H1 (cell line): ENCODE data around the gene TTLL5. TPM values are rescaled to one million over a fixed set of nuclear protein-coding genes. Genes with fewer than 3 reads are reported as not detected.

ENCODE experiments used
- CTCF ChIA-PET: fragments of 300-600 bp; sonication (Branson Sonifier 250); formaldehyde crosslinking; loops from one replicate; lab custom pipeline; 2021; ENCODE audit not compliant: partially characterized antibody; lab: Charles Lee
- POLR2A ChIA-PET: fragments of 300-600 bp; sonication (Branson Sonifier 250); formaldehyde crosslinking; loops from one replicate; lab custom pipeline; 2021; ENCODE audit warnings: inconsistent platforms; ENCODE audit not compliant: partially characterized antibody; lab: Charles Lee
- DNase-seq, 2 experiments: peaks; one replicate each; pipeline versions ENCODE4 v3.0.0 to v3.0.0-alpha.2; 2010 to 2022; ENCODE audit warnings: low spot score in 2 of 2, low read depth in 1 of 2, mixed read lengths in 1 of 2
- FAIRE-seq: peaks from 2 replicates; lab custom pipeline; 2011; peaks lifted over from hg19 to GRCh38; lab: Jason Lieb, UNC
- H2AFZ ChIP-seq: 2 replicates; pipeline ENCODE4 v1.8.1; 2012; ENCODE audit warnings: low read length, inconsistent platforms
- H2AK5ac ChIP-seq: 2 replicates; pipeline ENCODE4 v1.6.1; 2013; ENCODE audit warnings: low read depth, low read length
- H2BK120ac ChIP-seq: replicated peaks from 2 replicates; pipeline ENCODE3; 2013; ENCODE audit warnings: low read depth, low read length, inconsistent platforms
- H2BK12ac ChIP-seq: 2 replicates; pipeline ENCODE4 v1.6.1; 2013; ENCODE audit warnings: low read depth, low read length
- H2BK15ac ChIP-seq: 2 replicates; pipeline ENCODE4 v1.6.1; 2013; ENCODE audit warnings: low read length
- H2BK20ac ChIP-seq: 2 replicates; pipeline ENCODE4 v1.6.1; 2013; ENCODE audit warnings: low read length
- H2BK5ac ChIP-seq: 2 replicates; pipeline ENCODE4 v1.6.1; 2013; ENCODE audit warnings: low read depth, low read length
- H3K14ac ChIP-seq: 2 replicates; pipeline ENCODE4 v1.6.1; 2013; ENCODE audit warnings: inconsistent platforms; ENCODE audit not compliant: insufficient read length
- H3K18ac ChIP-seq: 2 replicates; pipeline ENCODE4 v1.6.1; 2013; ENCODE audit warnings: low read length; ENCODE audit errors: extremely low read depth
- H3K23ac ChIP-seq: 2 replicates; pipeline ENCODE4 v1.6.1; 2013; ENCODE audit warnings: inconsistent platforms; ENCODE audit not compliant: insufficient read length
- H3K23me2 ChIP-seq: 2 replicates; pipeline ENCODE4 v1.6.1; 2013; ENCODE audit warnings: low read depth, low read length
- H3K27ac ChIP-seq: 2 replicates; pipeline ENCODE4 v1.6.1; 2011; ENCODE audit warnings: low read depth, low read length, inconsistent platforms
- H3K27me3 ChIP-seq, 4 experiments: replicated peaks in 1 of 4; 1 replicate in 1 of 4; 2 replicates in 3 of 4; pipeline versions ENCODE4 v1.6.1 to v1.8.1; 2011 to 2013; ENCODE audit warnings: low read length in 3 of 4, mild to moderate bottlenecking in 3 of 4, inconsistent platforms in 2 of 4, mixed read lengths in 2 of 4, moderate library complexity in 1 of 4; ENCODE audit not compliant: control insufficient read depth in 3 of 4, insufficient read depth in 3 of 4; ENCODE audit errors: extremely low read depth in 1 of 4
- H3K36me3 ChIP-seq, 4 experiments: 2 replicates each; pipeline versions ENCODE4 v1.6.1 to v1.8.1; 2011 to 2013; ENCODE audit warnings: mild to moderate bottlenecking in 4 of 4, low read length in 3 of 4, moderate library complexity in 2 of 4, control low read depth in 1 of 4, inconsistent platforms in 1 of 4; ENCODE audit not compliant: insufficient read depth in 4 of 4, control insufficient read depth in 2 of 4
- H3K4ac ChIP-seq: replicated peaks from 2 replicates; pipeline ENCODE3; 2013; ENCODE audit warnings: low read length, low read depth, mixed read lengths, inconsistent platforms; ENCODE audit not compliant: insufficient read length
- H3K4me1 ChIP-seq, 4 experiments: replicated peaks in 1 of 4; 1 replicate in 1 of 4; 2 replicates in 3 of 4; pipeline versions ENCODE4 v1.6.1 to v1.8.1; 2011 to 2013; ENCODE audit warnings: low read length in 3 of 4, inconsistent platforms in 2 of 4, mixed read lengths in 1 of 4; ENCODE audit not compliant: insufficient read depth in 4 of 4, control insufficient read depth in 3 of 4
- H3K4me2 ChIP-seq, 2 experiments: 2 replicates each; pipeline versions ENCODE4 v1.6.1 to v1.8.1; 2011 to 2013; ENCODE audit warnings: low read depth in 2 of 2, low read length in 2 of 2, control low read depth in 1 of 2, inconsistent platforms in 1 of 2, mild to moderate bottlenecking in 1 of 2; ENCODE audit not compliant: insufficient read depth in 1 of 2
- H3K4me3 ChIP-seq, 4 experiments: fragments of 200-600, 300-600 bp in 1 of 4; sonication (generic), shearing (Covaris generic), sonication (Bioruptor Twin) in 1 of 4; 2 replicates each; pipeline versions ENCODE4 v1.5.1 to v1.8.1; 2011 to 2016; ENCODE audit warnings: low read length in 4 of 4, low read depth in 3 of 4, control low read depth in 2 of 4, inconsistent platforms in 2 of 4, mild to moderate bottlenecking in 2 of 4, mixed read lengths in 1 of 4, moderate library complexity in 1 of 4; ENCODE audit not compliant: insufficient read depth in 2 of 4; ENCODE audit errors: extremely low read depth in 1 of 4
- H3K56ac ChIP-seq: replicated peaks from 2 replicates; pipeline ENCODE3; 2013; ENCODE audit warnings: low read depth, mild to moderate bottlenecking, mixed read lengths, low read length, inconsistent platforms; ENCODE audit not compliant: insufficient read length
- H3K79me1 ChIP-seq: 2 replicates; pipeline ENCODE4 v1.6.1; 2013; ENCODE audit warnings: low read depth, low read length, control low read depth
- H3K79me2 ChIP-seq, 2 experiments: 2 replicates each; pipeline versions ENCODE4 v1.6.1 to v1.8.1; 2012 to 2013; ENCODE audit warnings: low read length in 2 of 2, mild to moderate bottlenecking in 2 of 2, inconsistent platforms in 1 of 2; ENCODE audit not compliant: insufficient read depth in 2 of 2, control insufficient read depth in 1 of 2
- H3K9ac ChIP-seq, 4 experiments: replicated peaks in 1 of 4; 1 replicate in 1 of 4; 2 replicates in 3 of 4; pipeline versions ENCODE4 v1.6.1 to v1.8.1; 2011 to 2013; ENCODE audit warnings: low read depth in 3 of 4, low read length in 3 of 4, control low read depth in 2 of 4, mild to moderate bottlenecking in 2 of 4, moderate library complexity in 2 of 4, inconsistent platforms in 1 of 4; ENCODE audit errors: extremely low read depth in 1 of 4
- H3K9me3 ChIP-seq, 2 experiments: 2 replicates each; pipeline versions ENCODE4 v1.6.1 to v1.8.1; 2012 to 2013; ENCODE audit warnings: mild to moderate bottlenecking in 2 of 2, moderate library complexity in 2 of 2, control low read depth in 1 of 2, inconsistent platforms in 1 of 2, low read depth in 1 of 2, low read length in 1 of 2, mixed read lengths in 1 of 2; ENCODE audit not compliant: insufficient read depth in 2 of 2
- H4K20me1 ChIP-seq, 2 experiments: replicated peaks in 1 of 2; 2 replicates each; pipeline versions ENCODE3 to v1.8.1; 2011 to 2013; ENCODE audit warnings: inconsistent platforms in 2 of 2, low read length in 2 of 2, mild to moderate bottlenecking in 1 of 2; ENCODE audit not compliant: insufficient read depth in 2 of 2, control insufficient read depth in 1 of 2
- H4K5ac ChIP-seq: 2 replicates; pipeline ENCODE4 v1.6.1; 2013; ENCODE audit warnings: low read length, low read depth, mixed read lengths, inconsistent platforms; ENCODE audit not compliant: insufficient read length
- H4K8ac ChIP-seq: 2 replicates; pipeline ENCODE4 v1.8.0; 2013; ENCODE audit warnings: mild to moderate bottlenecking, moderate library complexity, low read length, inconsistent platforms; ENCODE audit not compliant: insufficient read depth; ENCODE audit errors: extremely low read depth
- H4K91ac ChIP-seq: replicated peaks from 2 replicates; pipeline ENCODE3; 2013; ENCODE audit warnings: low read length, mixed read lengths, inconsistent platforms; ENCODE audit not compliant: insufficient read length
- ASH2L ChIP-seq: fragments of 200-600, 300-600 bp; sonication (generic); IDR thresholded peaks from one replicate; pipeline ENCODE4 v1.7.1; 2017; ENCODE audit warnings: low read length
- TAF1 ChIP-seq: IDR thresholded peaks from 2 replicates; pipeline ENCODE4 v1.6.1; 2011; ENCODE audit warnings: mild to moderate bottlenecking, low read depth, low read length
- WGBS, 2 experiments: shearing (Covaris generic) in 1 of 2; methylation state at CpG; one replicate each; pipeline versions ENCODE4 v1.1.6 to v1.1.7; 2013 to 2015; ENCODE audit warnings: low lambda C conversion rate in 2 of 2, mixed read lengths in 2 of 2, inconsistent platforms in 1 of 2, low coverage in 1 of 2, missing lambda C conversion rate in 1 of 2; ENCODE audit not compliant: insufficient replicate concordance in 2 of 2, insufficient coverage in 1 of 2, insufficient read length in 1 of 2; ENCODE audit errors: extremely low coverage in 1 of 2, missing lambda C conversion rate in 1 of 2; 5-methylcytosine and 5-hydroxymethylcytosine counted together
- polyA plus RNA-seq, 7 experiments: library from polyadenylated mRNA; depleted of rRNA in 3 of 7; stranded (reverse) in 5 of 7; unstranded in 2 of 7; fragments of >200 nt in 5 of 7; fragments of 200-250 nt in 2 of 7; gene quantifications; 1 replicate in 5 of 7; 2 replicates in 1 of 7; 4 replicates in 1 of 7; pipeline versions ENCODE4 v1.2.1 to v1.2.3, GENCODE V29; 2011 to 2013; ENCODE audit warnings: missing spikeins in 2 of 7, mixed read lengths in 2 of 7
- total RNA-seq: library from RNA; stranded (reverse); fragmentation: NEBNext Ultra II Directional; extraction: Animal tissue kit (Norgen Biotek cat#: 25700); gene quantifications from 2 replicates; pipeline ENCODE4 v1.2.1, GENCODE V29; 2021

Gene TTLL5
- total and polyA plus RNA-seq, 2 of the 8 experiments (the other 6 are each of a cell fraction or from before 2014, with no cell fraction given): 16.1 to 45.9 TPM

GRCh38 chr14:75781096-75781495, 120.0 kb downstream of the TTLL5 start:
- ChIA-PET CTCF (no interaction called here), POLR2A (no interaction called here)
- Histone ChIP-seq H3K79me2 (no peaks in the 10 kb centered on the region), H2AK5ac (no peak overlapping the region), H4K8ac (no peak overlapping the region), H2BK12ac (no peak overlapping the region), H3K4ac (no peak overlapping the region), H3K14ac (no peak overlapping the region), H2AFZ (no peak overlapping the region), H3K27me3 (no peaks in the 10 kb centered on the region), H3K27ac (no peak overlapping the region), H3K18ac (no peak overlapping the region), H3K23ac (no peak overlapping the region), H4K5ac (no peak overlapping the region), H2BK120ac (no peak overlapping the region), H2BK15ac (no peak overlapping the region), H4K91ac (no peak overlapping the region), H2BK20ac (no peak overlapping the region), H3K4me3 (no peak overlapping the region), H3K23me2 (no peaks in the 10 kb centered on the region), H4K20me1 (peaks cover 0 to 2% of the 10 kb centered on the region in 2 experiments), H3K79me1 (no peaks in the 10 kb centered on the region), H3K4me2 (no peak overlapping the region), H3K9me3 (no peaks in the 10 kb centered on the region), H3K56ac (no peak overlapping the region), H3K36me3 (peaks cover 3 to 33% (median 12%) of the 10 kb centered on the region in 4 experiments; a peak in 7 of 8 replicates), H3K4me1 (no peaks in the 10 kb centered on the region), H3K9ac (no peak overlapping the region), H2BK5ac (no peak overlapping the region)
- TF ChIP-seq ASH2L: no peak
- no peak for TF ChIP-seq TAF1
- DNase-seq: no peak
- 92% methylated on average over 7 of the region's 7 CpGs; no CpG with 5 or more reads in 1 of the 2 experiments for WGBS, 2 experiments
- no peak for FAIRE-seq
